BLaER1 treated with 17β-estradiol and CSF1 and Interleukin-3, amounts not matched to agents 10 nM and 100 nM (cell line): ENCODE data around the gene MYNN.
A peak's percentile ranks its signal among the peaks of the same experiment; 100 is the strongest.

ENCODE experiments used
- H3K27ac ChIP-seq, 11 experiments: shearing (Covaris generic); formaldehyde crosslinking; 2 replicates each; pipeline ENCODE4 v1.8.1; 2022
- H3K27me3 ChIP-seq, 11 experiments: shearing (Covaris generic); formaldehyde crosslinking; 2 replicates each; pipeline ENCODE4 v1.8.1; 2022
- H3K36me3 ChIP-seq, 11 experiments: shearing (Covaris generic); formaldehyde crosslinking; 2 replicates each; pipeline ENCODE4 v1.8.1; 2022
- H3K4me1 ChIP-seq, 10 experiments: shearing (Covaris generic); formaldehyde crosslinking; 2 replicates each; pipeline ENCODE4 v1.8.1; 2022
- H3K4me2 ChIP-seq, 11 experiments: shearing (Covaris generic); formaldehyde crosslinking; 2 replicates each; pipeline ENCODE4 v1.8.1; 2022
- H3K4me3 ChIP-seq, 10 experiments: shearing (Covaris generic); formaldehyde crosslinking; 2 replicates each; pipeline ENCODE4 v1.8.1; 2022
- H3K9ac ChIP-seq, 11 experiments: shearing (Covaris generic); formaldehyde crosslinking; 2 replicates each; pipeline ENCODE4 v1.8.1; 2022
- H3K9me3 ChIP-seq, 11 experiments: shearing (Covaris generic); formaldehyde crosslinking; replicated peaks in 1 of 11; 2 replicates each; pipeline ENCODE4 v1.8.1; 2022
- H4K20me1 ChIP-seq, 11 experiments: shearing (Covaris generic); formaldehyde crosslinking; 2 replicates each; pipeline ENCODE4 v1.8.1; 2022
- Cebpa-rat ChIP-seq, 11 experiments: shearing (Covaris generic); IDR thresholded peaks; 2 replicates each; pipeline ENCODE4 v1.8.1; 2022

Gene MYNN

DNA sequence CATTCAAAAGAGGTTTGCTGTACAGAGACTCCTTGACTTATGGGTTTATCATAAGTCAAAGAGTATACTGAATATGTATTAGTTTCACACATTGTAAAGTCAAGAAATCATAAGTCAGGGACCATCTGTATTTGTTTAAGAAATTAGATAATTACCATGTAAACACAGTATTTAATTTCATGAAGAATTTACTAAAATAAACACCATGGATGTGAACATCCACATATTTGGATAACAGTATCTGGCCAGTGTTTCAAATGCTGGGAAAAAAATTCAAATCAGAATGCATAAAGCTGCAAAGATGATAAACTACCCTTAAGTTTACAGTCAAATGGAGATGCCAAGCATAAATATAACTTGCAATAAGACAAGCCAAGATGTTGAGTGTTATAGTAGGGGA is 17.0 kb downstream of the MYNN start:
- Histone ChIP-seq H3K4me2 (no peak overlapping the region), H4K20me1 (peaks cover 0 to 11% (median 0%) of the 10 kb centered on the region in 11 experiments; a peak in 1 of 22 replicates), H3K36me3 (peaks cover 50 to 84% (median 70%) of the 10 kb centered on the region in 11 experiments), H3K4me3 (no peak overlapping the region), H3K9ac (no peak overlapping the region), H3K9me3 (no peaks in the 10 kb centered on the region), H3K4me1 (no peaks in the 10 kb centered on the region), H3K27me3 (no peaks in the 10 kb centered on the region), H3K27ac (no peak overlapping the region)
- no peak for TF ChIP-seq Cebpa-rat (IDR thresholded peaks at IDR 0.05)

DNA sequence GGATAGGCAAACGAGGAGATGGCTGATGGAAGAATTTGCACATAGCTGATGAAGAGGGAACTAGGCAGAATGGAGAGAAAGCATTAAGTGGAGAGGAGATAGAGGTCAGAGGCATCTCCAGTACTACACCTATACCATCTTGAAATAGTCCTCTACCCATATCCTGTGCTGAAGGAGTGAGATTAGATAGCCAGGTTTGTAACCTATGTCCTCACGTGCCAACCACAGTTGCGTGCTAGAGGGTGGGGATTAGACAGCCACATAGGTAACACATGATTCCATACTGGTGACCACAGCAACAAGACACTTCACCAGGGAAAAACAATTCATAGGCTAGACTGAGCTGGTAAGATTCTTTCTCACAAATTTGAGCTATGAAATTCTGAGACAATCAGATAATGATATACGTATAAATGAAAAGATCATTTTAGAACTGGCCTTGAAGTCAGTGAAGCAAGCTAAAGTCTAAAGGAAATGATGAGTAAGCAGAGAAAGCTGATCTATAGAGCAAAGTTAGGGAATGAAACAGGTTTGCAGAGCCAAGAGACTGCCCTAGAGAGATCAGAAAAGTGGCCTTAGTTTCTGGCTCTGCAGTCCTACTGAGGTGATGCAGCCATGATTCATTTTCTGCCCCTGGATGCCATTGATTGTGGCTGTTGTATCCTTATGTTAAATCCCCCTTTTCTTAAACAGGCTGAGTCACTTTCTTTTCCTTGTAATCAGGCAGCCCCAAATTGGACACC is 17.7 kb downstream of the MYNN start:
- Histone ChIP-seq H4K20me1 (peaks cover 0 to 11% (median 0%) of the 10 kb centered on the region in 11 experiments; a peak in 1 of 22 replicates), H3K27ac (no peak overlapping the region), H3K36me3 (peaks cover 44 to 77% (median 63%) of the 10 kb centered on the region in 11 experiments), H3K27me3 (no peaks in the 10 kb centered on the region), H3K4me1 (no peaks in the 10 kb centered on the region), H3K4me2 (no peak overlapping the region), H3K9me3 (no peaks in the 10 kb centered on the region), H3K9ac (no peak overlapping the region), H3K4me3 (no peak overlapping the region)
- no peak for TF ChIP-seq Cebpa-rat (IDR thresholded peaks at IDR 0.05)

DNA sequence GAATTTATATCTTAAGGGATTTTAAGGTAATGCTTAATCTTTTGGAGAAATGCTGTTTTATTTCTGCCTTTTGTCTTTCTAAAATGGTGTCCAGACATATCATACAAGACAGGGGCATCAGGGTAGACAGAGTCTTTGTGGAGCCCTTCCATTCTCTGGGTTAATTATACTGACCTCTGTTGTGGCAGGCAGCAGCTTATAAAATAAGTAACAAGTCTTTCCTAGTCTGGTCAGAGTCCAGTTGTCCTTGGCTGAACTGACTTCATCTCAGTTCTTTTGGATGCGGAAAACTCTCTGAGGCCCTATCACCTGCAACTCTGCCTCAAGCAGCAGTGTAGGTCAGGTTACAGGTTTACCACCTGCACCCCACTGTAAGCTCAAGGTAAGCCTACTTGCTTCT is 19.2 kb downstream of the MYNN start:
- TF ChIP-seq Cebpa-rat (IDR thresholded peaks at IDR 0.05), result no peak
- Histone ChIP-seq H3K4me3 (no peak overlapping the region), H3K27ac (no peak overlapping the region), H4K20me1 (peaks cover 0 to 4% (median 0%) of the 10 kb centered on the region in 11 experiments; a peak in 1 of 22 replicates), H3K4me1 (no peaks in the 10 kb centered on the region), H3K36me3 (peaks cover 29 to 62% (median 50%) of the 10 kb centered on the region in 11 experiments), H3K9ac (no peak overlapping the region), H3K4me2 (no peak overlapping the region), H3K9me3 (no peaks in the 10 kb centered on the region), H3K27me3 (no peaks in the 10 kb centered on the region)

DNA sequence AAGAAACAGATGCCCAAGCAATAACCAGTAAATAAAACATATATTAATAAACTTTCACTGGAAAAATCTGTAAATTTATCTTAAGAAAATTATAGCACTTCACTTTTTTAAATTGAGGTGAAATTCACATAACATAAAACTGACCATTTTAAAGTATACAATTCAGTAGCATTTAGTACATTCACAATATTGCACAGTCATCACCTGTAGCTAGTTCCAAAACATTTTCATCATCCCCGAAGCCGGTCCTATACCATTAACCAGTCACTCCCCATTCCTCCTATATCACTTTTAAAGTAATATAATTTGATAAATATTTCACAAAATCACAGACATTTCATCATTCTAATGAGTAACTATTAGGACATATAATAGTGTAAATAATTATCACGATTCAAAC is 31.5 kb downstream of the MYNN start:
- H3K36me3 ChIP-seq, result peaks cover 14 to 61% (median 32%) of the 10 kb centered on the region in 11 experiments; a peak in 20 of 22 replicates
- no peaks in the 10 kb centered on the region for H3K27me3 ChIP-seq
- no peak for TF ChIP-seq Cebpa-rat (IDR thresholded peaks at IDR 0.05)
- H3K4me1 ChIP-seq, result 0 out of 20 replicates have a peak, but pooled peaks cover 0 to 6% (median 0%) of the 10 kb centered on the region in 10 experiments
- no peak overlapping the region for H3K4me3 ChIP-seq
- H3K27ac ChIP-seq, result no peak overlapping the region
- no peak overlapping the region for H3K4me2 ChIP-seq
- H3K9ac ChIP-seq, result no peak overlapping the region
- no peaks in the 10 kb centered on the region for H3K9me3 ChIP-seq
- no peaks in the 10 kb centered on the region for H4K20me1 ChIP-seq

DNA sequence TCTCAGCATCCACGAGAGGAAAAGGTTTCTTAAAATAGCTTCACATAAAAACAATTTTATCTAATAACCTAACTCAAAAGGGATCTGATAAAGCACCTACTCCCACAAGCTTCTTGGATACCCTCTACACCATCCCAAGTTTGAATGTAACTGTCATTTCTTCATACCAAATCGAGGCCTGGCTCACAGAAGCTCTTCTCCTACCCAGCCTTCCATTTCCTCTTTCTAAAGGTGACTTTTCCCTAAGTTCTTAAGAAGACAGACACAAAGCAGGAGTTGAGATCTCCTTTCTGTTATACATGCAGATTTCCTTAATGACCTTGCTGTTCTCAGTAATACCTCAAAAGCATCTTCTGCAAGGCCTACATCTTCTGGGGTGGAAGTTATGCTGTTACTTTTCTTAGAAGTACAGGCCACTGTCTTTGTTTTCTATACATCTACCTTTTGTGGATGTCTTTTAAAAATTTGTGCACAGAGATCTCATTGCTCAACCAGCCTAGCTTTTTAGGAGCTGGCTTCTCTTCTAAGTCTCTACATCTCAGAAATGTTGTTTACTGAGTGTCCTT is 36.1 kb downstream of the MYNN start:
- no peak for TF ChIP-seq Cebpa-rat (IDR thresholded peaks at IDR 0.05)
- Histone ChIP-seq H3K27me3 (no peaks in the 10 kb centered on the region), H3K27ac (no peak overlapping the region), H3K4me2 (no peak overlapping the region), H3K9me3 (no peaks in the 10 kb centered on the region), H3K36me3 (peaks cover 0 to 18% (median 0%) of the 10 kb centered on the region in 11 experiments; a peak in 5 of 22 replicates), H4K20me1 (no peaks in the 10 kb centered on the region), H3K9ac (no peak overlapping the region), H3K4me1 (peaks cover 27 to 36% (median 31%) of the 10 kb centered on the region in 10 experiments), H3K4me3 (no peak overlapping the region)

- peak overlapping the region; percentile 54 to 86 (median 82) for H3K4me3 ChIP-seq
These were observed 38.6 kb downstream of the MYNN start for GRCh38 chr3:169811631-169812331.

GRCh38 chr3:169812332-169813235 is 39.4 kb downstream of the MYNN start, which contains the start of the genes LRRC34 and LRRIQ4:
TSS of gene LRRC34 (minus strand) at chr3:169812904. CDS start at chr3:169812548, 356 bp downstream.
TSS of gene LRRIQ4 (plus strand) at chr3:169812870. CDS start at chr3:169821922, 9,052 bp downstream.
- no peak for TF ChIP-seq Cebpa-rat (IDR thresholded peaks at IDR 0.05)
- Histone ChIP-seq H4K20me1 (no peaks in the 10 kb centered on the region), H3K4me3 (peak within 1 kb of the TSS; percentile 54 to 86 (median 82)), H3K27me3 (no peaks in the 10 kb centered on the region), H3K27ac (peak within 1 kb of the TSS; percentile 68 to 86 (median 83)), H3K4me2 (peak within 1 kb of the TSS; percentile 90 to 97 (median 95)), H3K36me3 (peaks cover 0 to 5% (median 0%) of the 10 kb centered on the region in 11 experiments; a peak in 2 of 22 replicates), H3K9me3 (peaks cover 9 to 20% (median 14%) of the 10 kb centered on the region in 11 experiments), H3K4me1 (peaks cover 29 to 37% (median 33%) of the 10 kb centered on the region in 10 experiments), H3K9ac (peak within 1 kb of the TSS; percentile 78 to 87 (median 85))

More at GRCh38 chr3:169811631-169812331, 38.6 kb downstream of the MYNN start:
- H3K36me3 ChIP-seq, result peaks cover 0 to 5% (median 0%) of the 10 kb centered on the region in 11 experiments; a peak in 3 of 22 replicates
- H3K4me1 ChIP-seq, result peaks cover 29 to 37% (median 33%) of the 10 kb centered on the region in 10 experiments
- peak overlapping the region; percentile 90 to 97 (median 95) for H3K4me2 ChIP-seq
- H3K27me3 ChIP-seq, result no peaks in the 10 kb centered on the region
- TF ChIP-seq Cebpa-rat (IDR thresholded peaks at IDR 0.05), result no peak
- H3K9ac ChIP-seq, result peak overlapping the region; percentile 78 to 87 (median 85)
- peaks cover 9 to 19% (median 14%) of the 10 kb centered on the region in 11 experiments for H3K9me3 ChIP-seq
- peak overlapping the region; percentile 68 to 86 (median 83) for H3K27ac ChIP-seq
- no peaks in the 10 kb centered on the region for H4K20me1 ChIP-seq

- peak overlapping the region; percentile 90 to 97 (median 95) for H3K4me2 ChIP-seq
- no peaks in the 10 kb centered on the region; a peak in 2 of 22 replicates for H3K36me3 ChIP-seq
- H4K20me1 ChIP-seq, result no peaks in the 10 kb centered on the region
- peaks cover 29 to 41% (median 34%) of the 10 kb centered on the region in 10 experiments for H3K4me1 ChIP-seq
- H3K4me3 ChIP-seq, result peak overlapping the region; percentile 54 to 86 (median 82)
- TF ChIP-seq Cebpa-rat (IDR thresholded peaks at IDR 0.05), result no peak
- peak overlapping the region in 10 of 11 experiments; percentile 75 to 86 (median 83); a peak in 20 of 22 replicates for H3K27ac ChIP-seq
- peak overlapping the region; percentile 78 to 87 (median 85); a peak in 21 of 22 replicates for H3K9ac ChIP-seq
- H3K9me3 ChIP-seq, result peaks cover 9 to 20% (median 14%) of the 10 kb centered on the region in 11 experiments
- H3K27me3 ChIP-seq, result no peaks in the 10 kb centered on the region
These were observed 40.1 kb downstream of the MYNN start for GRCh38 chr3:169813278-169813677.
